ENCODE results near the gene KCTD14. TPM values are rescaled to one million over a fixed set of nuclear protein-coding genes. Genes with fewer than 3 reads are reported as not detected.

KCTD14 gene
- total RNA-seq, 1 experiment from 2014 or later, result 12.5 TPM

DNA sequence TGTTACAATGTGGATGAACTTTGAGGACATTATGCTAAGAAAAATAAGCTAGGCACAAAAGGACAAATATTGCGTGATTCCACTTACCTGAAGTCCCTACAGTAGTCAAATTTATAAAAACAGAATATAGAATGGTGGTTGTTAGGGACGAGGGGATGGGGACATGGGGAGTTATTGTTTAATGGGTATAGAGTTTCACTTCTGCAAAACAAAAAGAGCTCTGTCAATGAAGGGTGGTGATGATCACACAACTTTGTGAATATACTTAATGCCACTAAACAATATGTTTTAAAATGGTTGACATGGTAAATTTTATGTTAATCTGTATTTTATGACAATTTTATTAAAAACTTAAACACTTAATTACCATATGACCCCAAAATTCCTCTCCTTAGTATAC lies 54.7 kb downstream of the KCTD14 start:
- no peaks in the 10 kb centered on the region for H3K4me1 Mint-ChIP-seq
- no peak overlapping the region for H3K4me2 ChIP-seq (ENCODE audit: insufficient read depth, insufficient read length, low read length)
- H3K9me3 Mint-ChIP-seq, result no peaks in the 10 kb centered on the region
- H4K20me1 ChIP-seq (ENCODE audit: control insufficient read depth, insufficient read depth, insufficient read length), result no peaks in the 10 kb centered on the region
- H3K27ac Mint-ChIP-seq, result no peak overlapping the region
- no peak overlapping the region for H4K5ac ChIP-seq (ENCODE audit: insufficient read length, low read depth, low read length)
- no peaks in the 10 kb centered on the region for H3K27me3 Mint-ChIP-seq (ENCODE audit: low read depth)
- H3K18ac ChIP-seq (ENCODE audit: insufficient read length, low read depth, low read length), result no peak overlapping the region
- no peak overlapping the region for H4K8ac ChIP-seq (replicated peaks; ENCODE audit: insufficient read length, low read depth, low read length)
- H3K14ac ChIP-seq (ENCODE audit: insufficient read depth, low read length), result no peak overlapping the region
- H3K23ac ChIP-seq (ENCODE audit: insufficient read length, low read depth, low read length), result no peak overlapping the region
- H2AK5ac ChIP-seq (ENCODE audit: insufficient read length, low read length), result no peak overlapping the region
- no peaks in the 10 kb centered on the region for H3K27me3 ChIP-seq (ENCODE audit: insufficient read depth, low read length)
- H2BK12ac ChIP-seq (ENCODE audit: insufficient read length, low read depth, low read length), result no peak overlapping the region
- DNase-seq, result no peak
- no peak overlapping the region for H4K91ac ChIP-seq (ENCODE audit: insufficient read length, low read depth, low read length)
- TF ChIP-seq CTCF (conservative IDR thresholded peaks at IDR 0.05), result no peak
- H3K9ac ChIP-seq (ENCODE audit: extremely low read depth, insufficient read length, low read length), result no peak overlapping the region
- no peaks in the 10 kb centered on the region for H3K79me2 ChIP-seq (ENCODE audit: insufficient read depth, low read length)
- H2AFZ ChIP-seq (ENCODE audit: low read length), result no peak overlapping the region
- no CpG with 5 or more reads among the region's 2 CpGs for WGBS (ENCODE audit: extremely low coverage, insufficient read length, low lambda C conversion rate)
- no peaks in the 10 kb centered on the region for H3K23me2 ChIP-seq (ENCODE audit: insufficient read length, low read depth, low read length, poor library complexity, severe bottlenecking)
- no peak overlapping the region for H3K27ac ChIP-seq (ENCODE audit: insufficient read length, low read depth, low read length)
- no peak overlapping the region for H2BK5ac ChIP-seq (ENCODE audit: insufficient read length, low read length)
- no peak overlapping the region for H3K56ac ChIP-seq (ENCODE audit: insufficient read length, low read depth, low read length)
- H2BK120ac ChIP-seq (ENCODE audit: low read depth, low read length, poor library complexity, severe bottlenecking), result no peak overlapping the region
- peaks cover 2 to 6% (median 3%) of the 10 kb centered on the region in 3 experiments; a peak in 3 of 7 replicates for H3K36me3 Mint-ChIP-seq (ENCODE audit: insufficient read depth in 1 of 3, low read depth in 3 of 3)
- no peaks in the 10 kb centered on the region for H3K4me1 ChIP-seq (ENCODE audit: insufficient read depth, low read length)
- no peak overlapping the region for H2BK15ac ChIP-seq (ENCODE audit: low read depth, low read length)
- no peaks in the 10 kb centered on the region for H3K79me1 ChIP-seq (ENCODE audit: insufficient read depth, low read depth, low read length, poor library complexity, severe bottlenecking)
- no peak overlapping the region for H3K4ac ChIP-seq (ENCODE audit: low read depth, low read length)
- no peak overlapping the region for H2BK20ac ChIP-seq (ENCODE audit: low read depth, low read length, poor library complexity, severe bottlenecking)
- no peak overlapping the region for H3K4me3 Mint-ChIP-seq
- H3K9me3 ChIP-seq (ENCODE audit: control insufficient read depth, low read depth, low read length), result no peaks in the 10 kb centered on the region
- no peak overlapping the region for H3T11ph ChIP-seq (ENCODE audit: low read length)
